ENCODE measurements around the gene ADGRG3. TPM values are rescaled to one million over a fixed set of nuclear protein-coding genes. Genes with fewer than 3 reads are reported as not detected.

Gene ADGRG3
- total RNA-seq, 4 donors from 2014 or later = 2.3 to 17.7 (median 4.4) TPM

GRCh38 chr16:57652695-57653471 is 15.2 kb upstream of the ADGRG3 start:
- no peak for TF ChIP-seq CTCF (IDR thresholded peaks at IDR 0.05)
- DNase-seq (ENCODE audit: low spot score) (no peak), ATAC-seq (ENCODE audit: low FRiP score) (no peak)

GRCh38 chr16:57653936-57654335 is 14.2 kb upstream of the ADGRG3 start:
- no peak for TF ChIP-seq CTCF (IDR thresholded peaks at IDR 0.05)
- DNase-seq (ENCODE audit: low spot score) (no peak), ATAC-seq (ENCODE audit: low FRiP score) (no peak)

GRCh38 chr16:57656342-57656955 is 11.7 kb upstream of the ADGRG3 start:
- DNase-seq (ENCODE audit: low spot score) = no peak
- no peak for TF ChIP-seq CTCF (IDR thresholded peaks at IDR 0.05)
- no peak for ATAC-seq (ENCODE audit: low FRiP score)

- TF ChIP-seq CTCF (IDR thresholded peaks at IDR 0.05) = no peak
- no peak for ATAC-seq (ENCODE audit: low FRiP score)
- DNase-seq (ENCODE audit: low spot score) = no peak
Measured at GRCh38 chr16:57657228-57657627, 10.9 kb upstream of the ADGRG3 start.

- no peak for TF ChIP-seq CTCF (IDR thresholded peaks at IDR 0.05)
- ATAC-seq (ENCODE audit: low FRiP score) (no peak), DNase-seq (ENCODE audit: low spot score) (no peak)
Measured at GRCh38 chr16:57658130-57658877, 9.8 kb upstream of the ADGRG3 start.

- no peak for DNase-seq (ENCODE audit: low spot score)
- no peak for ATAC-seq (ENCODE audit: low FRiP score)
- TF ChIP-seq CTCF (IDR thresholded peaks at IDR 0.05) = no peak
Measured at GRCh38 chr16:57658878-57659674, 9.0 kb upstream of the ADGRG3 start.
